ENCODE measurements around the gene GUK1.

Gene GUK1

DNA sequence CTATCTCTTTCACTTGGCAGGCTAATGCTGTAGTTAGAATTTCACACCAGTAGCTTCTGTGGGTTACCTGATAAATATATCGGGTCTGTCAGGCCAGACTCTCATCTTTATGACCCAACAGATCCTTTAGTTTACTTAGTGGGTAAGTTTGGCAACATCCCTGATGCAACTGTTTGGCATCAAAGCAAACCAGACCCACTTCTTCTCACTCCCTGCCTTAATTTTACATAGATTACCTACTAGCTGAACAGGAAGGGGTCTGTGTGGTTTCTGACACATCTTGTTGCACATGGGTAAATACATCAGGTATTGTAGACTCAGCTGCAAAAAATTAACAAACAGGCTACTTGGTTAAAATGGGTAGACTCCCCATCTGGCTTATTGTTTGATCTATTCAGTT lies 3.2 kb upstream of the GUK1 start:
- no peak for DNase-seq

GRCh38 chr1:228139406-228139930 lies 611 bp upstream of the GUK1 start:
- DNase-seq, result no peak

- DNase-seq, result no peak
Observed at GRCh38 chr1:228140724-228141225, 696 bp downstream of the GUK1 start.

GRCh38 chr1:228141226-228142044 lies 1.4 kb downstream of the GUK1 start:
- DNase-seq, result no peak

GRCh38 chr1:228142155-228142691 lies 2.1 kb downstream of the GUK1 start:
- no peak for DNase-seq

DNA sequence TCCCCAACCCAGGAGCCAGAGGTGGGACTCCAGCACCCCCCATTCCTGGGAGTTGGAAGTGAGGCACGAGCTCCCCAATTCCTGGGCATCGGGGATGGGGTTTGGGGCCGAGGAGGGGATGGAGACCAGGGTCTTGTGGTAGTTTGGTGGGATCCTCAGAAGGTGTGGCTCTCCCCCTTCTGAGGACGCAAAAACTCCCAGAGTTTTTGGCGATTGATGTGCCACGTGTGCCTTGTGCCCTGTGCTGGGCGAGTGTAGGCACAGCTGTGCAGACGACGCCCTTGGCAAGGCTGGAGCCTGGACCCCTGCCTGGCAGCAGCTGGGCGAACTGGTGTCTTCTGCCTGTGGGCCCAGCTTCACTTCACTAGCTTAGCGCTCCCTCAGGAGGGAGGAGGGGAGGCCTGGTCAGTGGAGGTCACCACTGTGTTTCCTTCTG lies 2.6 kb downstream of the GUK1 start:
- DNase-seq, result no peak

GRCh38 chr1:228143480-228144192 lies 3.6 kb downstream of the GUK1 start:
- DNase-seq, result no peak

- no peak for DNase-seq
Observed at GRCh38 chr1:228144193-228144992, 4.3 kb downstream of the GUK1 start.

DNA sequence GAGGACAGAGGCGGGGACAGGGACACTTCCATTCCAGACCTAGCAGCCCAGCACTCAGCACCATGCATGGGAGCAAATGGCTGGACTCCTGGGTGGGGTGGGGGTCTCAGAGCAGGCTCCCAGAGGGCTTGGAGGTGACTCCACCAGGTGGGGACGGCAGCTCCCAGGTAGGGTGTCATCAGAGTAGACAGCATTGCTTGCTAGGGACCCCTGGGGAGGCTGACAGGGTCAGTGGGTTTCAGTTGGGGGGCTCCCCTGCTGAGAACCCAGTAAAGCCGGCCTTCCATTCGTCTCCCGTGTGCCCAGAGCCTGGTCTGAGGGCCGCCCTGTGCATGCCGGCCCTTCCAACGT lies 4.9 kb downstream of the GUK1 start:
- no peak for DNase-seq

- no peak for DNase-seq
Observed at GRCh38 chr1:228145463-228146416, 5.7 kb downstream of the GUK1 start.

GRCh38 chr1:228146417-228147150 lies 6.5 kb downstream of the GUK1 start:
- DNase-seq, result no peak

- DNase-seq, result no peak
Observed at GRCh38 chr1:228147151-228147693, 7.1 kb downstream of the GUK1 start.

DNA sequence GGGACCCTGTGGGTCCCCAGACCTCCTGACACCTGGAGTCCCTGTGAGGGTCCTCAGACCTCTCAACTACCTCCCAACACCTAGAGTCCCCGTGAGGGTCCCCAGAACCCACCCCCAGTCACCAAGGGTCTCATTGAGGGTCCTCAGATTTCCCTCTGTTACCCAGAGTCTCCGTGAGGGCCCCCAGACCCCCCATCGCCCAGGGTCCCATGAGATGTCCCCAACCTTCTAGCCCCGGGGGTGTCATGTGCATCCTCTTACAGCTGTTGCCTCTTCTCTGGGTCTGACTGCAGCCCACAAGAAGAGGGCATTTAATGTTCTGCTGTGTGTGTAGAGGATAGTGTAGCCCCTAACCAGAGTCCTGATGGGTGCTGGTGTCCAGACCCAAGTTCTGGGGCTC lies 7.7 kb downstream of the GUK1 start:
- no peak for DNase-seq

GRCh38 chr1:228148196-228148861 lies 8.2 kb downstream of the GUK1 start:
- no peak for DNase-seq

GRCh38 chr1:228148935-228149405 lies 8.9 kb downstream of the GUK1 start:
- DNase-seq, result no peak

DNA sequence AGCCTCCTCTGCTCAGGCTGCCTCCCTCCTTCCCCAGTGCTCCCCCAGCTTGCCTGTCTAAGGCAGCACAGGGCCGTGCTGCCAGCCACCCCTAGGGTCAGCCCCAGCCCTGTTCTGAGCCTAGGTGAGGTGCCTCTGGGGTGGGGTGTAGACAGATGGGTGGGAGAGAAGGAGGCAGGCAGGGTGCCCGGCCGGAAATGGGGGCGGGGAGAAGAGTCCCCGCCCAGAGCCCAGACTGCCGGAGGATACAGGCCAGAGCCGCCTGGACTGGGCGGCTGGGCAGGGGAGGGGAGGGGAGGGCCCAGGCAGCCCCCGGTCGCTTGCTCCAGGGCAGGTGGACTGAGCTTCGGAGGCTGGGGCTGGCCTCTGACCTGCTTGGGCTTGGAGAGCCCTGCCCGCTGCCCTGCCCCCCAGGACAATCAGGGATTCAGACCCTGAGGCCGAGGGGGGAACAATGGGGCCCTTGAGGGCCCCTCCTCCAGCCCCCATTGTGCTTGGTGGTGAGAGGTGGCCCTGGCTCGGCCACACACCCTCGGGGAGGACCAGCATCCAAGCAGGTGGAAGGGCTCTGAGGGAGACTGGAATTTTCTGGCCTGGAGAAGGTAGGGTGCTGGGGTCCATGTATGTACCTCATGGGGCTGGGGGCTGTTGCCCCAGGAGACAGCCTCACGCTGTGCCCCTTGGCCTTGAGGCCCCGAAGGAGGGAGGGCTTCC lies 9.5 kb downstream of the GUK1 start, which contains the start of gene GJC2:
TSS of gene GJC2 (plus strand) at position 525 of the 714 bp plus-strand sequence. CDS start 7,829 bp downstream, outside the sequence.
- no peak for DNase-seq

GRCh38 chr1:228150120-228150460 lies 10.0 kb downstream of the GUK1 start:
- DNase-seq, result no peak

- DNase-seq, result no peak
Observed at GRCh38 chr1:228150461-228151179, 10.5 kb downstream of the GUK1 start.
